Trophoblast cell (in vitro differentiated cells and primary cell): ENCODE measurements around the gene BROX.

ENCODE experiments used
- DNase-seq, 2 donors: peaks; one replicate each; pipeline ENCODE4 v3.0.0-alpha.2; 2016
- H2AFZ ChIP-seq: 2 replicates; pipeline ENCODE4 v1.6.1; 2013; ENCODE audit warnings: low read length, moderate library complexity, mild to moderate bottlenecking; ENCODE audit not compliant: insufficient read depth, poor library complexity
- H2AK5ac ChIP-seq: 2 replicates; pipeline ENCODE4 v1.6.1; 2013; ENCODE audit warnings: mild to moderate bottlenecking, low read length
- H2BK120ac ChIP-seq: 2 replicates; pipeline ENCODE4 v1.6.1; 2013; ENCODE audit warnings: low read length, mild to moderate bottlenecking, moderate library complexity; ENCODE audit not compliant: insufficient read depth, poor library complexity
- H2BK12ac ChIP-seq: 2 replicates; pipeline ENCODE4 v1.6.1; 2013; ENCODE audit warnings: mild to moderate bottlenecking, low read length, moderate library complexity
- H2BK5ac ChIP-seq: 2 replicates; pipeline ENCODE4 v1.6.1; 2013; ENCODE audit warnings: low read length, low read depth, moderate library complexity, mild to moderate bottlenecking; ENCODE audit not compliant: poor library complexity
- H3K14ac ChIP-seq: 2 replicates; pipeline ENCODE4 v1.6.1; 2013; ENCODE audit warnings: mild to moderate bottlenecking, low read length
- H3K18ac ChIP-seq: 2 replicates; pipeline ENCODE4 v1.6.1; 2013; ENCODE audit warnings: mild to moderate bottlenecking, low read length
- H3K23ac ChIP-seq: 2 replicates; pipeline ENCODE4 v1.6.1; 2013; ENCODE audit warnings: low read length
- H3K27ac ChIP-seq: 2 replicates; pipeline ENCODE4 v1.5.1; 2013; ENCODE audit warnings: low read depth, mild to moderate bottlenecking, inconsistent platforms, low read length, moderate library complexity
- H3K27me3 ChIP-seq: 2 replicates; pipeline ENCODE4 v1.6.1; 2013; ENCODE audit warnings: inconsistent platforms, mild to moderate bottlenecking, low read length, moderate library complexity; ENCODE audit not compliant: insufficient read depth
- H3K36me3 ChIP-seq, 2 experiments: 1 replicate in 1 of 2; 2 replicates in 1 of 2; pipeline ENCODE4 v1.6.1; 2013; ENCODE audit warnings: low read length in 2 of 2, mild to moderate bottlenecking in 2 of 2, moderate library complexity in 1 of 2; ENCODE audit not compliant: insufficient read depth in 2 of 2, control insufficient read depth in 1 of 2
- H3K4ac ChIP-seq: 2 replicates; pipeline ENCODE4 v1.6.1; 2013; ENCODE audit warnings: low read depth, mild to moderate bottlenecking, low read length, moderate library complexity
- H3K4me1 ChIP-seq, 2 experiments: 1 replicate in 1 of 2; 2 replicates in 1 of 2; pipeline ENCODE4 v1.6.1; 2013; ENCODE audit warnings: low read length in 2 of 2, mild to moderate bottlenecking in 2 of 2, moderate library complexity in 1 of 2; ENCODE audit not compliant: insufficient read depth in 2 of 2, control insufficient read depth in 1 of 2
- H3K4me2 ChIP-seq: 2 replicates; pipeline ENCODE4 v1.6.1; 2013; ENCODE audit warnings: inconsistent platforms, mild to moderate bottlenecking, low read length, moderate library complexity
- H3K4me3 ChIP-seq: 2 replicates; pipeline ENCODE4 v1.5.1; 2013; ENCODE audit warnings: mild to moderate bottlenecking, low read depth, low read length, inconsistent platforms
- H3K79me1 ChIP-seq: one replicate; pipeline ENCODE4 v1.6.1; 2013; ENCODE audit warnings: low read length
- H3K79me2 ChIP-seq: 2 replicates; pipeline ENCODE4 v1.6.1; 2013; ENCODE audit warnings: low read length, mild to moderate bottlenecking; ENCODE audit not compliant: control insufficient read depth, insufficient read depth, poor library complexity
- H3K9ac ChIP-seq: 2 replicates; pipeline ENCODE4 v1.6.1; 2013; ENCODE audit warnings: mild to moderate bottlenecking, low read length
- H3K9me3 ChIP-seq: 2 replicates; pipeline ENCODE4 v1.6.1; 2013; ENCODE audit warnings: low read depth, mild to moderate bottlenecking, control low read depth, inconsistent platforms, low read length; ENCODE audit not compliant: insufficient read depth
- H4K12ac ChIP-seq: 2 replicates; pipeline ENCODE4 v1.6.1; 2013; ENCODE audit warnings: low read depth, mild to moderate bottlenecking, low read length, moderate library complexity
- H4K8ac ChIP-seq: 2 replicates; pipeline ENCODE4 v1.6.1; 2013; ENCODE audit warnings: low read depth, mild to moderate bottlenecking, low read length, moderate library complexity
- H4K91ac ChIP-seq: one replicate; pipeline ENCODE4 v1.6.1; 2013; ENCODE audit warnings: low read depth, mild to moderate bottlenecking, low read length, moderate library complexity
- WGBS: extraction: QIAGEN DNeasy Blood & Tissue Kit; methylation state at CpG from one replicate; pipeline ENCODE4 v1.1.7; 2013; ENCODE audit warnings: missing lambda C conversion rate; ENCODE audit not compliant: insufficient read length, insufficient coverage; ENCODE audit errors: extremely low coverage; 5-methylcytosine and 5-hydroxymethylcytosine counted together

Gene BROX

GRCh38 chr1:222784371-222784770, 72.0 kb downstream of the BROX start:
- no peak overlapping the region for H3K9ac ChIP-seq
- H3K36me3 ChIP-seq, result no peaks in the 10 kb centered on the region
- no peak overlapping the region for H4K12ac ChIP-seq
- no peak overlapping the region for H3K4me2 ChIP-seq
- H3K14ac ChIP-seq, result no peak overlapping the region
- H3K23ac ChIP-seq, result no peak overlapping the region
- H3K9me3 ChIP-seq, result no peaks in the 10 kb centered on the region
- no peak overlapping the region for H3K18ac ChIP-seq
- H4K8ac ChIP-seq, result no peak overlapping the region
- no peaks in the 10 kb centered on the region for H3K79me2 ChIP-seq
- no peaks in the 10 kb centered on the region for H3K4me1 ChIP-seq
- no peak overlapping the region for H3K4me3 ChIP-seq
- no peaks in the 10 kb centered on the region for H3K79me1 ChIP-seq
- WGBS, result no CpG with 5 or more reads among the region's 3 CpGs
- H3K27ac ChIP-seq, result no peak overlapping the region
- H2AFZ ChIP-seq, result no peak overlapping the region
- no peak overlapping the region for H3K4ac ChIP-seq
- H2BK5ac ChIP-seq, result no peak overlapping the region
- H4K91ac ChIP-seq, result no peak overlapping the region
- H3K27me3 ChIP-seq, result no peaks in the 10 kb centered on the region
- no peak for DNase-seq
- no peak overlapping the region for H2BK12ac ChIP-seq
- H2AK5ac ChIP-seq, result no peak overlapping the region
- no peak overlapping the region for H2BK120ac ChIP-seq
